Ramos (cell line): Measurements from ENCODE around the gene NCAPG2.
"Not testable (repeated sequence)": the region's sequence is repeated elsewhere in the genome, so short reads cannot be mapped to it uniquely, and the experiment has no call there.

ENCODE experiments used
- in situ Hi-C: fragments of 300-500 bp; cut with MboI; formaldehyde crosslinking; loops from one replicate; pipeline ENCODE4 v1.14.3; 2022; ENCODE audit warnings: low sequenced_read_pairs; ENCODE audit not compliant: unreplicated experiment

The NCAPG2 gene

DNA sequence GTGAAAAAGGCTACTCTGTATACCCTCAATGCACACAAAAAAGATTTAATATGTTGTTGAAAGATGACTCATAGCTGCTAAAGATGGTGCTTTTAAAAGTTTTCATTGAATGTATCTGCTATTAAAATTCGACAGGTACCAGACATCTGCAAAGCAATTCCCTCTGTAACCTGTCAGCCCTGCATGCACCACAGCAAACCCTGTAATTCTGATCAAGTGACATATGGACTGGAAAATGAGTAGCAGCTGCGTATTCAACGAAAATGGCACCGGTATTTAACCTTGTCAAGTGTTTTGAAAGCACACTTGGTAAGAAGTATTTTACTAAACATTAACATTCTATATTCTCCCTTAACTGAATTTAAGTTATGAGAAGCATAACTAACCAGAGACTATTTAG is 58.8 kb downstream of the NCAPG2 start:
- in situ Hi-C loops, result no loop called here

DNA sequence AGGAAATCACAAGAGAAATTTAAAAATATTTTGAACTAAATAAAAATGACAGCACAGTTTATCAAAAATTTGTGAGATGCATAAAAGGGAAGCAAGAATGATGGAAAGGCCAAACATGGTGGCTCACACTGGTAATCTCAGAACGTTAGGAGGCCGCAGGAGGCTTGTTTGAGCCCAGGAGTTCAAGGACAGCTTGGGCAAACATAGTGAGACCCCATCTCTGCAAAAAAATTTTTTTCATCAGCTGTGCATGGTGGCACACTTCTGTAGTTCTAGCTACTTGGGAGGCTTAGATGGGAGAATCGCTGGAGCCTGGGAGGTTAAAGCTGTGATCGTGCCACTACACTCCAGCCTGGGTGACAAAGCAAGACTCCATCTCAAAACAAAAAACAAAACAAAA is 62.5 kb downstream of the NCAPG2 start:
- in situ Hi-C loops, result no loop called here

DNA sequence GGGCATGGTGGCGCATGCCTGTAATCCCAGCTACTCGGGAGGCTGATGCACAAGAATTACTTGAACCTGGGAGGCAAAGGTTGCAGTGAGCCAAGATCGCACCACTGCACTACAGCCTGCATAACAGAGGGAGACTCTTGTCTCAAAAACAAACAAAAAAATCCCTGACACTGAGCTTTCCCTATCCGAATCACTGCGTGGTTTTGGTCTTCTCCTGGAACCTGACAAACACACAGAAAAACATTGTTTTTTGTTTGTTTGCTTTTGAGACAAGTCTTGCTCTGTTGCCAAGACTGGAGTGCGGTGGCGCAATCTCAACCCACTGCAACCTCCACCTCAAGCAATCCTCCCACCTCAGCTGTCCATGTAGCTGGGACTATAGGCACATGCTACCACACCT is 66.6 kb downstream of the NCAPG2 start:
- in situ Hi-C loops, result no loop called here

DNA sequence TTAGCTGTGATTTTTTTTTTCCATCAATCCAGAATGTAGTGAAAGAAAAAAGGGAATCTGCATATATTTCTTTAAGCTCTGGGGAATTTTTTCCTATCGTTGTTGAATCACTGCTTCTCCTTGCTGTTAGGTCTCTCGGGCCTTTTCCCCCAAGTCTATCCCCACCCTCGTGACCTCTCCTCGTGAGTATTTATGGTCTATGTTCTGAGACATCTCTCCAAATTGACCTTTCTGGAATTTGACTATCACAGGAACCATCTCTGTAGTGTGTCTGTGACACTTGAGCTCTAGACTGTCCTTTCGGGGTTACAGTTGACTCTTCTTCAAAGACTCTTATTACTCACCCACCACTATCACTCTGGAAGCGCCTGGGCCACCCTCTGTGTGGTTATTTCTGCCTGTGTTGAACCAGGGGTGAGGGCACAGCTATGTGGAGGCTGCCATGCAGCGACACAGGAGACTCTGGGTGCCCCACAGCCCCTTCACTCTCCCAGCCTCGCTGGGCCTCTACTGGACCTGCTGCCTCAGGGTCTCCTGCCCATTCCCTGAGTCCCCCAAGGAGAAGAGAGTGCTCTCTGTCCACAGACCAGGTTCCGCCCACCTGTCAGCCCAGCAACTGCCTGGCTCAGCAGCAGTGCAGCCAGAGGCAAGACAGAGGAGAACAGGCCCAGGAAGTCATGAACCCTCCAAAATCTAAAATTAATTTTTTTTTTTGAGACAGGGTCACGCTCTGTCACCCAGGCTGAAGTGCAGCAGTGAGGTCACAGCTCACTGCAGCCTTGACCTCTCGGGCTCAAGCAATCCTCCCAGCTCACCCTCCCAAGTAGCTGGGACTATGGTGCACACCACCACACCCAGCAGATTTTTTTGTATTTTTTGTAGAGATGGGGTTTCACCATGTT is 71.3 kb downstream of the NCAPG2 start:
- in situ Hi-C loops, result no loop called here

DNA sequence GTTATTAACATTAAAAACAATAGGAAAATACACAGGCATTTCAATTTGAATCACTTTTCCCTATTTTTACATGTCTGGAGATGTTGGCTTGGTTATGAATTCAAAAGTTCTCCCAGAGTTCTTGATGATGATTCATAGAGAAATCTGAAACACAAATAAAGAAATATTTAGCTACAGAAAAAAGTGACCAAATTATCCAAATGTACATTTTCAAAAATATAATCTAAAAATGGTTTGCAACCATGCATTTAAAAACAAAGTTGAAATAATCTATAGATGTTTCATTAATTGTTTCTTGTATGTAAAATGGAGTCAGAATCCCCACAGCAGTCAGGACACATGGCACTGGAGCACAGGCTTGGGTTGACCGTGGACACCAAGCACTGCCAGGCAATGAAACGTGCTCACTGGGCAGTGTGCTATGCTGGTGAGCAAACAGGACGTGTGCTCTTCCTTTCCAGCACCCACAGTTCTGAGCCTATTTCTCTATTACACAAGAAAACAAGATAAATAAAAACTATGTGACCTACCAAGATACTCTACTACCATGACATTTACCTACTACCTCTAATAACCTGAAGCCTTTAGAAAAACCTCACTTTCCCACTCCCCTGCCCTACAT is 72.9 kb downstream of the NCAPG2 start:
- in situ Hi-C loops, result no loop called here

DNA sequence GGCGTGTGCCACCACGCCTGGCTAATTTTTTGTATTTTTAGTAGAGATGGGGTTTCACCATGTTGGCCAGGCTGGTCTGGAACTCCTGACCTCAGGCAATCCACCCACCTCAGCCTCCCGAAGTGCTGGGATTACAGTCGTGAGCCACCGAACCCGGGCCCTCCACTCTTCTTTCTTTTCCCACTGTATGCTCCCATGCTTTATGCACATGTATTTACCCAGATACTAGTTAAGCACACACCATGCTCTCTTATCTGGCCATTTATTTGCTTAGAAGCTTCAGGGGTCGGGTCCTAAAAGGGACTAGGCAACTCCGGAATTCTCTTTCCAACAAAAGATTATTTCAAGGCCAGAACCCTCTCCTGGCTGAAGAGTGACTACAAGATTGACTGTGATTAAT is 78.3 kb downstream of the NCAPG2 start:
- in situ Hi-C loops, result not testable (repeated sequence)

DNA sequence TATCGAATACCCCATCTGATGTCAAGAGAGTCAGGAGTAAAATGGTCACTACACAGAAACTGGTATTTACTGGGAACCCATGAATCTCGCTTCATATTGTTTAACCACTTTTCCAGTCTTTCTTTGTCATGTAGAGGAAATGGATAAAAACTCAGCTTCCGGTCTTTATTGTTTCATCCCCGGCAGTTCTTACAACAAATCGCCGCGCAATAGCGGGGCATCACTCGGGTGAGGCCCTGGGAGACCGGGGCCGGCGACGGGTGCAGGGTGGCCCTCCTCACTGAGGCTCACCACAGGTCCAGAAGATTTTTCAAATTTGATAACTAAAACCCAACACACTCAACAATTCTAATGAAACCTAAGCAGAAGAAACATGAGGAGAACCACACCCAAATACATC is 81.4 kb downstream of the NCAPG2 start:
- in situ Hi-C loops, result no loop called here

DNA sequence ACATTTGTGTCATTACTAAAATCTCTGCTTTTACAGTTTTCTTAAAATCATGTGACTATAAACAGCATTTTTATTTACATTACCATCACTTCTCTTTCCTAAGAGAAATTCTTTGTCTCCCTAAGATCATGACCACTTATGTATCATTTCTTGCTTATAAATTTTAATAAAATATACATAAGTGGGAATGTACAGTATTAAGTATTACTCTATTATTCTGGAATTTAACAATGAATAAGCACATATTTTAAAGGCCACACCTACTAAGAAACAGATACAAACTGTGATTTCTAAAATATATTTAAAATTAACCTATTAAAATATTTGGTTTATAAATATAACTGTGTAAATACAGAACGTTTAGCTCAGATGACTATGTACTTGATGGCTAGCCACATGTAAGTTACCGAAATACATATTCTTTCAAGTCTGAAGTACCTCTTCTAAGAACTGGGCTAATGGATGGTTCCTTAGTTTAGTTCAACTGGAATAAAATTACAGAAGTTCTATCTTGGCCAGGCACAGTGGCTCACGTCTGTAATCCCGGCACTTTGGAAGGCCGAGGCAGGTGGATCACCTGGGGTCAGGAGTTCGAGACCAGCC is 83.7 kb downstream of the NCAPG2 start:
- in situ Hi-C loops, result no loop called here

DNA sequence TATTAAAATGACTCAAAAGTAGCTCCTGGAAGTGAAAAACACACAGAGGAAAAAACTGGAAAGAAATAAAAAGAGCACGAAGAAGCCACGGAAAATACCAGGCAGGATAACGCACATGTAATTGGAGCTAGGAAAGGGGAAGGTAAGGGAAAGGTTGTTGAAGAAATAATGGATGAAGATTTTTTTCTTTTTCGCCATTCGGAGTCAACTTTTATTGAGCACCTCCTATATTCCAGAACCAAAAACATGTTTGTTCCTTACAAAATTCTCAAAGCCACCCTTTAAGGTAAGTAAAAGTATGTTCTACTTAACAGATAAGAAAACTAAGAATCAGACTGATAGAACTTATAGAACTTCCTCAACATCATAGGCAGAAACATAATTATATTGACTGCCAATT is 84.2 kb downstream of the NCAPG2 start:
- in situ Hi-C loops, result no loop called here

DNA sequence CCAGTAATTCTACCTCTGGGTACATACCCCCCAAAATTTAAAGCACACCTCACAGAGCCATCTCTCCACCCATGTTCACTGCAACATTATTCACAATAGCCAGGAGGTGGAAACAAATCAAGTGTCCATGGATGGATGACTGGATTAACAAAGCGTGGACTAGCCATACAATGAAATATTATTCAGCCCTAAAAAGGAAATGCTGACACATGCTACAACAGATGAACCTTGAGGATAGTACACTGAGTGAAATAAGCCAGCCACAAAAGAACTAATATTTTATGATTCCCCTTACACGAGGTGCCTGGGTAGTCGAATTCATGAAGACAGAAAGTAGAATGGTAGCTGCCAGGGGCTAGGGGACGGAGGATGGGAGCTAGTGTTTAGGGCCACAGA is 85.9 kb downstream of the NCAPG2 start:
- in situ Hi-C loops, result no loop called here

DNA sequence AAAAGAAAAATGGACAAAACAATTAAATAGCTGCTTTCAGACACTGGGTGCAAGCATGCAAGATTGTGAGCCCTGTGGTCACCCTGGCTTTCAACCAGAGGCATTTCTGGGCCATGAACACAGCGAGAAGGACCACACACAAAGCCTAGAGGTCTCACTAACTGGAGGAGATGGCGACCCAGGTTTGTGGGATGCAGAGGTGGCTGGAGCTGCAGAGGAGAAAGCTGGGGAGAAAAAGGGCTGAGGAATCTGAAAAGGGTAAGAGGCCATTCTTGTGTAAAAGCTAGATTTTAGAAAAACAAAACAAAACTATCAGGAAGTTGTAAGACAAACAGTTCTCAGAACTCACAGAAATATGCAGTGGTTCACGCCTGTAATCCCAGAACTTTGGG is 86.9 kb downstream of the NCAPG2 start:
- in situ Hi-C loops, result no loop called here

DNA sequence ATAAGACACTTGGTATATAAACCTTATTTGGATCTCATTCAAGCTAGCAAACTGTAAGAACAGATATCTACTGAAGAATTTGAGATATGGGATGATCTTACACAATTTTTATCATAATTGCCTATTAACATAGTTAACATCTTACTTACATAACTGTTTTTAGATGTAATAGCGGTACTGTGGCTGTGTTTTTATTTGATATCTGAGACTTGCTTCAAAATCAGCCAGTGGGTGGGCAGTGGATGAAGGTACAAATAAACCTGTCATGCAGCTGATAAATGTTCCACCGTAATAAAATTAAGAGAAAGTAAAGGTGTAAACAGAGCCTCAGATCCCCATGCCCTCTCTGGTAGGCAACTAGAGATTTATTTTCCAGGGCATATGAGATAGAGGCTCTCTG is 88.6 kb downstream of the NCAPG2 start:
- in situ Hi-C loops, result no loop called here

DNA sequence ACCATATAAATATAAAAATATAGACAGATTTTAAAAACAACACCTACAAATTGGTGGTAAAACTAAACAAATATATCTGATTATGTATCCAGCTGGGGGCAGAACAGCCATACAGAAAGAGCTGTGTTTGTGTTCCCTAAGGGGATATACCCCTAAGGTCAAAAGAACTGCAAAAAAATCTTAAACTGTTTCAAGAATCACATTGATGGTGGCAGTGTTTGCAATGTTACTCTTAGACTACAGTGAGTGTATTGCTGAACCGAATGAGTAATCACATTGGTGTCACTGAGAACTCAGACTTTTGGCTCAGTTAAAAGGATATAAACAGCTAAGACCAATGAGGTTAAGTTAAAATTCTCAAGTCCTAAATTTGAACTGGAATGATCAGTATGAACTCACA is 89.9 kb downstream of the NCAPG2 start:
- in situ Hi-C loops, result no loop called here

DNA sequence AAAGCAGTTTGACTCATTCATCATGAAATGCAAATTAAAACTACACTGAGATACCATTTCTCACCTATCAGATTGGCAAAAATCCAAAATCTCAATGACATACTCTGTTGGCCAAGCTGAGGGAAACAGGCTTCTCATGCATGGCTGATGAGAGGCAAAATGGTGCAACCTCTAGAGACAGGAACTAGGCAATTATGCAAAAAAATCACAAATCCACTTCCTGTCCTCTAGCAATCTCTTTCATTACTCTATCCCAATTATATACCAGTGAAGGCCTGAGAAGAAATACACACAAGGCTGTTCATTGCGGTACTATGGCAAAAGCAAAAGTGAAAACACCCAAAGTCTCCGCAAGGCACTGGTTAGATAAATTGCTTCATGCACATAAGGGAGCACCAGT is 91.1 kb downstream of the NCAPG2 start:
- in situ Hi-C loops, result no loop called here

DNA sequence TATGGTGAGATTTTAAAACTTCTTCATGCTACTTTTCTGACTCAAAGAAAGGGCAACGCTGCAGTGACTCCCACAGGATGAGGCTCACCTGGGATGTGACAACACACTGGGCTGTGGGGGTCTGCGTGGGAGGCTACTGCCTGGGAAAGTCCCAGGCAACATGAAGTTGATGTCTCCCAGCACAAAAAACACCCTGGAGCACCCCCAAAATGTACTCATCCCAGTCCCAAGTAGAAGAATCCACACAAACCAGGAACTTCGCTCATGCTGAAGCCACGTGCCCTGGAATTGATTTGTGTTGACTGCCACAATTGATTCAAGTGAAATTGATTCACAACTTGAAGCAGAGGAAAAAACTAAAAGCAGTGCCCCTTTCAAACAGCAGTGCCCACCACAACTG is 92.1 kb downstream of the NCAPG2 start:
- in situ Hi-C loops, result no loop called here

DNA sequence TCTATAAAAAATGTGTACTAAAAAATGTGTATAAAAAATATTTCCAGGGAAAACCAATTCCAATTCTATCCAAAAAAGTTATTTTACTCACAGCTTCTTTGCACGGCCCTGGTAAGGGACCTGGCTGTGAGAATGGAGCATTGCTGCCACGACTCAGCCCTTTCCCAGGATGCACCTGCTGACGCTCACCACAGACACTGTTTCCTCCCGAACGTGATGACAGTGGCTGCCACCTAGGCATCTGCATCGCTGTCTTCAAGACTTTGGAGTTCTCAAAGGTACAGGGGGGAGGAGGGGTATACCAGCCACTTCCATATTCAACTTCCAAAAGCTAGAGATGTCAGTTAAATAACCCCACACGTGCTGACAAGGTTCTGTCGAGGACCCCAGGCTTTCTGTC is 93.1 kb downstream of the NCAPG2 start:
- in situ Hi-C loops, result no loop called here

DNA sequence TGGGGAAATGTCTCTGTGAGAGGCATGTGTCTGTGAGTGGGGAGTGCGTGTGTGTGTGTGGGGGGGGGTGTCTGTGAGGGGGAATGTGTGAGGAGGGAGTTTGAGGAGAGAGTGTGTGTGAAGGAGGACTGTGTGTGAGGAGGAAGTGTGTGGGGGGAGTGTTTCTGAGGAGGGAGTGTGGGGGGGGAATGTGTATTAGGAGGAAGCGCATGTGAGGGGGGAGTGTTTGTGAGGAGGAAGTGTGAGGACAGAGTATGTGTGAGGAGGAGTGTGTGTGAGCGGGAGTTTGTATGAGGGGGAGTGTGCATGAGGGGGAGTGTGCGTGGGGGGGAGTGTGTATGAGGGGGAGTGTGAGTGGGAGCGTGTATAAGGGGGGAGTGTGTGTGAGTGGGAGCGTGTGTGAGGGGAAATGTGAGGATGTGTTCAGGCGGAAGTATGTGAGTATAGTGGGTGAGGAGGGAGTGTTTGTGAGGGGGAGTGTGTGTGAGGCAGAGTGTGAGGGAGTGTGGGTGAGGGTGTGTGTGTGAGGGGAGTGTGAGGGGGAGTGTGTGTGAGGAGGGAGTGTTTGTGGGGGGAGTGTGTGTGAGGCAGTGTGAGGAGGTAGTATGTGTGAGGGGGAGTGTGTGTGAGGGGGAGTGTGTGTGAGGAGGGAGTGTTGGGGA is 95.2 kb downstream of the NCAPG2 start:
- in situ Hi-C loops, result no loop called here

DNA sequence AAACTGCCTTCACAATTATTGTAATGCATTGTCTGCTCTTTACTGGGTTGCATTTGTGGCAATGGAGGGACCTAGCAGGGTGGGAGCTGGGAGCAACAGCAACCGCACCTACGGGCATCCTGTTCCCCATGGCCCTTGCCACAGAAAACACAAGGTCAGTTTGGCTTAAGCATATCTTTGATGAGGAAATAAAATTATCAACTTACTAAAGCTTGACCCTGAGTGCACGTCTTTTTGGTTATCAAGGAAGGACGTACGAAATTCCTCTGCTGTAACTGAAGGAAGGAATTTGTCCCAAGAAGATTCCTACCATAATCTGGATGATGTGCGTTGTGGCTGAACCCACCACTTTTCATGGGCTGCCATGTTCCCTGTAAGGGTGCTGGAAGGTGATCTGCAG is 97.0 kb downstream of the NCAPG2 start:
- in situ Hi-C loops, result no loop called here

DNA sequence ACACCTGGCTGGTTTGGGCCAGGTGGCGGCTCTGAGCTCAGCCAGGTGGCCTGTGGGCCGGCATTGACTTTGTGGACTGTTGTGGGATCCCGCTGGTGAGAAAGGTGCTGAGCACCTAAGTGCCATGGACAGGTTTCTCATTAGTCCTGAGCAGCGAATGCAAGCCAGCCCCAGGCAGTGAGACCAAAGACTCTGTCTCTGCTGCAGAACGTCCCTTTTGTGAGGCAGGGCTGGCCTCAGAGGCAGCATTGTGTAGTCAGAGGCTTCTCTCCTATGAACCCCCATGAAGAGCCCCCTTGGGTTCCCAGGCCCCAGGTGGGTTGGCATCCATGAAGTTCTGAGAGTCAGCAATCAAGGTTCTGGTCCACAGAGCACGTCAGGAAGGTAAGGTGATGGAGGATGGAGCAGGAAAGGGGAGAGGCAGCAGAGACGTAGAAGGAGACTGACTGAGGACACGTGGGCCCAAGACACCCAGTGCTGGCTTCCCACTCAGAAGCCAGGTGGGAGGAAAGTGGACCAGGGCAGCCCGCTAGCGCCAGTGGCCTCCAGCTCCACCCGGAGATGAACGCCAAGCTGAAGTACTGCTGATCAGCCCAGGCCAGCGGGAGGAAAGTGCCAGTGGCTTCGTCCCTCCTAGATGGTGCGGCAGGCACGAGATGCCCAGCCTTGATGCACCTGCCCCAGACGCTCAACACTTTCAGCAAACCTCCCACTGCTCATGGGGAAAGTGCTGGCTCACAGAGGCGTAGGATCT is 97.8 kb downstream of the NCAPG2 start:
- in situ Hi-C loops, result no loop called here

DNA sequence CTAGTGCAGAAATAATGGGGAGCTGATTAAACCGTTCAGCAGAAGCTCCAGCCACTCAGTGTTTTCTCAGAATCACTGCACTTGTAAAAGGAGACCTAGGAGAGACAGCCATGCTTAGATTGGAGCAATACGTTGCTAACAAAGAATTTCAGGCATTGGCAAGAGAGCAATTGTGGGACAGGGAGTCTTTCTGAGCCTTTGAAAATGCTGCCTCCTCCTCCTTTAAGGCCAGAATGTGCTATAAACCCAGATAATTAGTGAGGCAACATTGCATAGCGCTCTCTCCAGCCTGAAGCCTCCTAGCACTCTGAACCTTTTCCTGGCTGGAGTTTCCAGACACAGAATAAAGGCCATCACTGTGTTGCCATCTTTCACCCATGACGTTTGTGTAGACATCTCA is 98.5 kb downstream of the NCAPG2 start:
- in situ Hi-C loops, result no loop called here
